Measurements from ENCODE around the gene IL4.
"Not testable (repeated sequence)": the region's sequence is repeated elsewhere in the genome, so short reads cannot be mapped to it uniquely, and the experiment has no call there.

- TF ChIP-seq, protein P1, sequence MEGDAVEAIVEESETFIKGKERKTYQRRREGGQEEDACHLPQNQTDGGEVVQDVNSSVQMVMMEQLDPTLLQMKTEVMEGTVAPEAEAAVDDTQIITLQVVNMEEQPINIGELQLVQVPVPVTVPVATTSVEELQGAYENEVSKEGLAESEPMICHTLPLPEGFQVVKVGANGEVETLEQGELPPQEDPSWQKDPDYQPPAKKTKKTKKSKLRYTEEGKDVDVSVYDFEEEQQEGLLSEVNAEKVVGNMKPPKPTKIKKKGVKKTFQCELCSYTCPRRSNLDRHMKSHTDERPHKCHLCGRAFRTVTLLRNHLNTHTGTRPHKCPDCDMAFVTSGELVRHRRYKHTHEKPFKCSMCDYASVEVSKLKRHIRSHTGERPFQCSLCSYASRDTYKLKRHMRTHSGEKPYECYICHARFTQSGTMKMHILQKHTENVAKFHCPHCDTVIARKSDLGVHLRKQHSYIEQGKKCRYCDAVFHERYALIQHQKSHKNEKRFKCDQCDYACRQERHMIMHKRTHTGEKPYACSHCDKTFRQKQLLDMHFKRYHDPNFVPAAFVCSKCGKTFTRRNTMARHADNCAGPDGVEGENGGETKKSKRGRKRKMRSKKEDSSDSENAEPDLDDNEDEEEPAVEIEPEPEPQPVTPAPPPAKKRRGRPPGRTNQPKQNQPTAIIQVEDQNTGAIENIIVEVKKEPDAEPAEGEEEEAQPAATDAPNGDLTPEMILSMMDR (IDR thresholded peaks at IDR 0.05; ENCODE audit: poor library complexity), result not testable (repeated sequence)
- TF ChIP-seq EZH2 (IDR thresholded peaks at IDR 0.05; ENCODE audit: borderline replicate concordance); EZH2phosphoT487 (IDR thresholded peaks at IDR 0.05; ENCODE audit: low read depth, severe bottlenecking, unreplicated experiment): not testable (repeated sequence)
These were observed 18.2 kb downstream of the IL4 start for GRCh38 chr5:132691755-132692631.

Measured in hepatocyte (in vitro differentiated cells).